HG03520 (cell line): ENCODE data around the gene FPGS.
"Not testable (repeated sequence)": the region's sequence is repeated elsewhere in the genome, so short reads cannot be mapped to it uniquely, and the experiment has no call there.

ENCODE experiments used
- ATAC-seq: cut with Tn5 transposase; IDR thresholded peaks from one replicate; pipeline ENCODE4 v1.9.1; 2021; ENCODE audit warnings: mild to moderate bottlenecking, moderate library complexity; ENCODE audit not compliant: unreplicated experiment

FPGS gene

GRCh38 chr9:127770905-127771569 lies 31.6 kb upstream of the FPGS start:
- ATAC-seq, result peak; percentile 83

- no peak for ATAC-seq
Observed at GRCh38 chr9:127771570-127772189, 31.0 kb upstream of the FPGS start.

GRCh38 chr9:127772603-127773002 lies 30.1 kb upstream of the FPGS start:
- ATAC-seq, result no peak

GRCh38 chr9:127773272-127773671 lies 29.4 kb upstream of the FPGS start:
- ATAC-seq, result no peak

- no peak for ATAC-seq
Observed at GRCh38 chr9:127773981-127774380, 28.7 kb upstream of the FPGS start.

GRCh38 chr9:127776195-127776923 lies 26.3 kb upstream of the FPGS start:
- no peak for ATAC-seq

- ATAC-seq, result no peak
Observed at GRCh38 chr9:127776924-127777289, 25.8 kb upstream of the FPGS start.

GRCh38 chr9:127777368-127777980 lies 25.2 kb upstream of the FPGS start:
- no peak for ATAC-seq

GRCh38 chr9:127778280-127779135 lies 24.2 kb upstream of the FPGS start, which contains the start of gene SH2D3C:
SH2D3C (minus strand) TSS chr9:127778666; CDS start chr9:127778627, 39 bp downstream.
- no peak for ATAC-seq

GRCh38 chr9:127779136-127779981 lies 23.3 kb upstream of the FPGS start:
- ATAC-seq, result no peak

- ATAC-seq, result no peak
Observed at GRCh38 chr9:127780126-127780885, 22.4 kb upstream of the FPGS start.

GRCh38 chr9:127780909-127781308 lies 21.8 kb upstream of the FPGS start:
- ATAC-seq, result not testable (repeated sequence)

GRCh38 chr9:127781806-127782205 lies 20.9 kb upstream of the FPGS start:
- no peak for ATAC-seq

GRCh38 chr9:127783111-127784008 lies 19.3 kb upstream of the FPGS start:
- ATAC-seq, result no peak

GRCh38 chr9:127785023-127785932 lies 17.4 kb upstream of the FPGS start:
- ATAC-seq, result peak; percentile 41

- ATAC-seq, result peak; percentile 51
Observed at GRCh38 chr9:127785933-127786772, 16.5 kb upstream of the FPGS start, which contains the start of gene CDK9. CDK9 (plus strand) TSS chr9:127786034; CDS start chr9:127786149, 115 bp downstream.
